Liver (tissue), 9 donors: ENCODE measurements around the gene UGT1A8. TPM values are rescaled to one million over a fixed set of nuclear protein-coding genes. Genes with fewer than 3 reads are reported as not detected.

Source experiments
- DNase-seq: peaks from one replicate; pipeline ENCODE4 v3.0.0-alpha.2; 2017; ENCODE audit warnings: low spot score
- H3K27ac ChIP-seq, 2 donors: one replicate each; pipeline ENCODE4 v1.7.0; 2013; ENCODE audit warnings: inconsistent platforms in 2 of 2, low read length in 2 of 2, control low read depth in 1 of 2, low read depth in 1 of 2, mild to moderate bottlenecking in 1 of 2
- H3K27me3 ChIP-seq, 4 donors: one replicate each; pipeline versions ENCODE4 v1.6.1 to v1.7.0; 2013; ENCODE audit warnings: low read length in 3 of 4, inconsistent platforms in 1 of 4, mild to moderate bottlenecking in 1 of 4, moderate library complexity in 1 of 4; ENCODE audit not compliant: control insufficient read depth in 4 of 4, insufficient read depth in 4 of 4
- H3K36me3 ChIP-seq, 4 donors: one replicate each; pipeline versions ENCODE4 v1.6.1 to v1.7.0; 2013; ENCODE audit warnings: low read length in 3 of 4, mild to moderate bottlenecking in 3 of 4, low read depth in 1 of 4, moderate library complexity in 1 of 4; ENCODE audit not compliant: control insufficient read depth in 4 of 4, insufficient read depth in 3 of 4
- H3K4me1 ChIP-seq, 4 donors: one replicate each; pipeline versions ENCODE4 v1.6.1 to v1.7.0; 2013; ENCODE audit warnings: low read length in 3 of 4, mild to moderate bottlenecking in 3 of 4, moderate library complexity in 1 of 4; ENCODE audit not compliant: control insufficient read depth in 4 of 4, insufficient read depth in 4 of 4
- H3K4me3 ChIP-seq, 3 donors: one replicate each; pipeline versions ENCODE4 v1.6.1 to v1.7.0; 2013; ENCODE audit warnings: low read length in 3 of 3, control low read depth in 1 of 3, low read depth in 1 of 3, mild to moderate bottlenecking in 1 of 3
- H3K9ac ChIP-seq, 2 donors: one replicate each; pipeline ENCODE4 v1.7.0; 2013; ENCODE audit warnings: low read length in 2 of 2, mild to moderate bottlenecking in 2 of 2, moderate library complexity in 2 of 2, control low read depth in 1 of 2, low read depth in 1 of 2
- H3K9me3 ChIP-seq, 4 donors: one replicate each; pipeline versions ENCODE4 v1.6.1 to v1.7.0; 2013; ENCODE audit warnings: low read length in 3 of 4; ENCODE audit not compliant: control insufficient read depth in 4 of 4
- EGR1 ChIP-seq, 2 donors: IDR thresholded peaks; 2 replicates each; pipeline ENCODE4 v1.6.1; 2016 to 2018; ENCODE audit warnings: antibody characterized with exemption in 2 of 2, low read depth in 2 of 2
- FOXA1 ChIP-seq: IDR thresholded peaks from 2 replicates; pipeline ENCODE4 v1.6.1; 2016; ENCODE audit warnings: antibody characterized with exemption
- FOXA2 ChIP-seq: IDR thresholded peaks from 2 replicates; pipeline ENCODE4 v1.6.1; 2016; ENCODE audit warnings: antibody characterized with exemption
- GABPA ChIP-seq, 2 donors: IDR thresholded peaks in 1 of 2; conservative IDR thresholded peaks in 1 of 2; 2 replicates each; pipeline ENCODE4 v1.6.1; 2016; ENCODE audit warnings: antibody characterized with exemption in 2 of 2, mild to moderate bottlenecking in 1 of 2, moderate library complexity in 1 of 2
- HNF4A ChIP-seq, 2 donors: conservative IDR thresholded peaks; 2 replicates each; pipeline ENCODE4 v1.6.1; 2016; ENCODE audit warnings: antibody characterized with exemption in 2 of 2, mild to moderate bottlenecking in 2 of 2
- HNF4G ChIP-seq: IDR thresholded peaks from 2 replicates; pipeline ENCODE4 v1.6.1; 2016; ENCODE audit warnings: antibody characterized with exemption
- JUND ChIP-seq, 2 donors: IDR thresholded peaks; 2 replicates each; pipeline ENCODE4 v1.6.1; 2016; ENCODE audit warnings: antibody characterized with exemption in 2 of 2
- NR2F2 ChIP-seq: IDR thresholded peaks from 2 replicates; pipeline ENCODE4 v1.6.1; 2016; ENCODE audit warnings: antibody characterized with exemption
- RAD21 ChIP-seq, 2 donors: IDR thresholded peaks; 2 replicates each; pipeline ENCODE4 v1.6.1; 2016; ENCODE audit warnings: antibody characterized with exemption in 2 of 2, mild to moderate bottlenecking in 2 of 2
- REST ChIP-seq: IDR thresholded peaks from 2 replicates; pipeline ENCODE4 v1.6.1; 2016; ENCODE audit warnings: antibody characterized with exemption, mild to moderate bottlenecking
- RXRA ChIP-seq, 2 donors: IDR thresholded peaks; 2 replicates each; pipeline ENCODE4 v1.6.1; 2017 to 2018; ENCODE audit warnings: antibody characterized with exemption in 2 of 2, mild to moderate bottlenecking in 1 of 2
- SP1 ChIP-seq: IDR thresholded peaks from 2 replicates; pipeline ENCODE4 v1.6.1; 2018; ENCODE audit warnings: antibody characterized with exemption, mild to moderate bottlenecking
- TAF1 ChIP-seq: conservative IDR thresholded peaks from 2 replicates; pipeline ENCODE4 v1.6.1; 2016; ENCODE audit warnings: antibody characterized with exemption, mild to moderate bottlenecking
- YY1 ChIP-seq: IDR thresholded peaks from 2 replicates; pipeline ENCODE4 v1.6.1; 2016; ENCODE audit warnings: antibody characterized with exemption, mild to moderate bottlenecking
- WGBS: extraction: QIAGEN DNeasy Blood & Tissue Kit; methylation state at CpG from one replicate; pipeline ENCODE4 v1.1.7; 2013; 5-methylcytosine and 5-hydroxymethylcytosine counted together
- polyA plus RNA-seq, 2 donors: library from polyadenylated mRNA; stranded (reverse) in 1 of 2; unstranded in 1 of 2; fragments of 200-250 nt in 1 of 2; fragments of >200 nt in 1 of 2; fragmentation: Nextera tagmentation in 1 of 2; extraction: Ambion mirVana in 1 of 2; gene quantifications; one replicate each; pipeline versions ENCODE4 v1.2.1 to v1.2.3, GENCODE V29; 2013 to 2015
- total RNA-seq, 2 donors: library from RNA; depleted of rRNA; stranded (reverse); fragments of >200 nt; gene quantifications; one replicate each; pipeline ENCODE4 v1.2.3, GENCODE V29; 2014
- TF ChIP-seq, protein P1 (sequence below): IDR thresholded peaks from 2 replicates; pipeline ENCODE4 v1.6.1; 2016; ENCODE audit warnings: antibody characterized with exemption
- TF ChIP-seq, protein P2 (sequence below): IDR thresholded peaks from 2 replicates; pipeline ENCODE4 v1.6.1; 2016; ENCODE audit warnings: antibody characterized with exemption
- TF ChIP-seq, protein P3 (sequence below): fragments of 150-350 bp; IDR thresholded peaks from 2 replicates; pipeline ENCODE4 v1.5.1; 2017; ENCODE audit warnings: improper control_type of control experiment, low read depth, low read length; ENCODE audit not compliant: missing input control
- donor health status: healthy.
- donor health status: healthy.
- donor health status: healthy.
- donor health status: healthy.
- donor health status: healthy.

UGT1A8 gene
- total and polyA plus RNA-seq, 4 donors, result 0.17 to 0.51 (median 0.48) TPM; not detected in 1

DNA sequence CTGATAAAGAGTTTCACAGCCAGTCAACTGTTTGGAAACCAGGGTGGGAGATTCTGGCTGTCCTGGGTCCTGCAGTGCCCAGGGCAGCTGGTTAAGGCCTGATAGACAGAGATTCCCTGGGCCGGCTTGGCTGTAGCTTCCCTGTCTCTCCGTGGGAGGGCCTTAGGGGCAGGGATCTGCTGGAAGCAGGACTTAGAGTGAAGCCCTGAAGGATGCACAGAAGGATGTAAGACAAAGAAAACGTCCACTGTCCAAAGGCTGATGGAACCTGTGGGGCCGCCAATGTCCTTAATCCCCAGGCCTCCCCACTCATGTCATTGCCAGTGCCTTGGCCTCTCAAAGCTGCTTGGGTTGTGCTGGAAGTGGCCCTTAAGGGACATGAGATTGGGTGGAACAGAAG, 193.7 kb downstream of the UGT1A8 start:
- DNase-seq, result no peak
- no peaks in the 10 kb centered on the region for H3K27me3 ChIP-seq
- WGBS, result 84% methylated on average over 4 of the region's 4 CpGs
- H3K9me3 ChIP-seq, result no peaks in the 10 kb centered on the region
- H3K36me3 ChIP-seq, result no peaks in the 10 kb centered on the region
- H3K27ac ChIP-seq, result no peak overlapping the region
- TF ChIP-seq RXRA (IDR thresholded peaks at IDR 0.05) (no peak), RAD21 (IDR thresholded peaks at IDR 0.05) (no peak), FOXA1 (no peak), YY1 (no peak), REST (no peak)
- H3K4me1 ChIP-seq, result no peaks in the 10 kb centered on the region
- no peak overlapping the region for H3K9ac ChIP-seq
- no peak overlapping the region for H3K4me3 ChIP-seq

DNA sequence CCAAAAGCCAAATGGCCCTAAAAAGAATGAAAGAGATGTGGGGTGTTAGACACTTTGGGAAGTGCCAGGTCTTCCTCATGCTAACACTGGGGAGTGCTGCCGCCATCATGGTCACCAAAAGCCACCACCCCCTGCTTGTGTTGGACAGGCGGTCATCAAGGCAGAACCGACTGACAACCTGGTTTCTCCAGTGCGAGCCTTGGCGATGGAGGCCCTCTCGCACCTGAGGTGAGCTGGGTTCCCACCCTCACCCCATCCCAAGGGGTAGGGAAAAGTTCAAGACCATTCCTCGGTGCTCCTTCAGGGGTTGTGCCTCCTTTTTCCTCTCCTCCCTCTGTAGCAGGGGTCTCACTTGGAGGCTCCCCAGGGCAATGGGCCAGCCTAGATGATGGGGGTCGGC, 194.3 kb downstream of the UGT1A8 start:
- H3K9ac ChIP-seq, result no peak overlapping the region
- no peak for DNase-seq
- no peaks in the 10 kb centered on the region for H3K9me3 ChIP-seq
- H3K27ac ChIP-seq, result no peak overlapping the region
- H3K4me1 ChIP-seq, result no peaks in the 10 kb centered on the region
- H3K27me3 ChIP-seq, result no peaks in the 10 kb centered on the region
- H3K36me3 ChIP-seq, result no peaks in the 10 kb centered on the region
- H3K4me3 ChIP-seq, result no peak overlapping the region
- 91% methylated on average over 8 of the region's 8 CpGs for WGBS
- TF ChIP-seq HNF4A (conservative IDR thresholded peaks at IDR 0.05) (no peak), JUND (IDR thresholded peaks at IDR 0.05) (no peak), RXRA (IDR thresholded peaks at IDR 0.05) (no peak), REST (no peak), SP1 (no peak), RAD21 (IDR thresholded peaks at IDR 0.05) (no peak), GABPA (IDR thresholded peaks at IDR 0.05 in 1 of 2, conservative IDR thresholded peaks at IDR 0.05 in 1 of 2) (no peak), NR2F2 (no peak), FOXA2 (no peak), EGR1 (IDR thresholded peaks at IDR 0.05; ENCODE audit: low read depth in 2 of 2) (no peak), TAF1 (no peak), HNF4G (no peak)
- TF ChIP-seq, protein P1, sequence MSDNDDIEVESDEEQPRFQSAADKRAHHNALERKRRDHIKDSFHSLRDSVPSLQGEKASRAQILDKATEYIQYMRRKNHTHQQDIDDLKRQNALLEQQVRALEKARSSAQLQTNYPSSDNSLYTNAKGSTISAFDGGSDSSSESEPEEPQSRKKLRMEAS, result no peak
- TF ChIP-seq, protein P2, sequence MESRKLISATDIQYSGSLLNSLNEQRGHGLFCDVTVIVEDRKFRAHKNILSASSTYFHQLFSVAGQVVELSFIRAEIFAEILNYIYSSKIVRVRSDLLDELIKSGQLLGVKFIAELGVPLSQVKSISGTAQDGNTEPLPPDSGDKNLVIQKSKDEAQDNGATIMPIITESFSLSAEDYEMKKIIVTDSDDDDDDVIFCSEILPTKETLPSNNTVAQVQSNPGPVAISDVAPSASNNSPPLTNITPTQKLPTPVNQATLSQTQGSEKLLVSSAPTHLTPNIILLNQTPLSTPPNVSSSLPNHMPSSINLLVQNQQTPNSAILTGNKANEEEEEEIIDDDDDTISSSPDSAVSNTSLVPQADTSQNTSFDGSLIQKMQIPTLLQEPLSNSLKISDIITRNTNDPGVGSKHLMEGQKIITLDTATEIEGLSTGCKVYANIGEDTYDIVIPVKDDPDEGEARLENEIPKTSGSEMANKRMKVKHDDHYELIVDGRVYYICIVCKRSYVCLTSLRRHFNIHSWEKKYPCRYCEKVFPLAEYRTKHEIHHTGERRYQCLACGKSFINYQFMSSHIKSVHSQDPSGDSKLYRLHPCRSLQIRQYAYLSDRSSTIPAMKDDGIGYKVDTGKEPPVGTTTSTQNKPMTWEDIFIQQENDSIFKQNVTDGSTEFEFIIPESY, result no peak
- TF ChIP-seq, protein P3, sequence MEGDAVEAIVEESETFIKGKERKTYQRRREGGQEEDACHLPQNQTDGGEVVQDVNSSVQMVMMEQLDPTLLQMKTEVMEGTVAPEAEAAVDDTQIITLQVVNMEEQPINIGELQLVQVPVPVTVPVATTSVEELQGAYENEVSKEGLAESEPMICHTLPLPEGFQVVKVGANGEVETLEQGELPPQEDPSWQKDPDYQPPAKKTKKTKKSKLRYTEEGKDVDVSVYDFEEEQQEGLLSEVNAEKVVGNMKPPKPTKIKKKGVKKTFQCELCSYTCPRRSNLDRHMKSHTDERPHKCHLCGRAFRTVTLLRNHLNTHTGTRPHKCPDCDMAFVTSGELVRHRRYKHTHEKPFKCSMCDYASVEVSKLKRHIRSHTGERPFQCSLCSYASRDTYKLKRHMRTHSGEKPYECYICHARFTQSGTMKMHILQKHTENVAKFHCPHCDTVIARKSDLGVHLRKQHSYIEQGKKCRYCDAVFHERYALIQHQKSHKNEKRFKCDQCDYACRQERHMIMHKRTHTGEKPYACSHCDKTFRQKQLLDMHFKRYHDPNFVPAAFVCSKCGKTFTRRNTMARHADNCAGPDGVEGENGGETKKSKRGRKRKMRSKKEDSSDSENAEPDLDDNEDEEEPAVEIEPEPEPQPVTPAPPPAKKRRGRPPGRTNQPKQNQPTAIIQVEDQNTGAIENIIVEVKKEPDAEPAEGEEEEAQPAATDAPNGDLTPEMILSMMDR, result no peak
